Measurements from ENCODE around the gene ZFX. TPM values are rescaled to one million over a fixed set of nuclear protein-coding genes. Genes with fewer than 3 reads are reported as not detected.
A peak's percentile ranks its signal among the peaks of the same experiment; 100 is the strongest.

The ZFX gene
- total RNA-seq, 3 donors from 2014 or later (not counting 1 experiment from before 2014, with no cell fraction given): 60.9 to 123 (median 63.0) TPM

- peaks cover 6% of the 10 kb centered on the region for H3K4me1 ChIP-seq (ENCODE audit: control insufficient read depth, insufficient read depth, low read length)
- no peak overlapping the region for H3K27ac ChIP-seq (ENCODE audit: low read length)
- Mint-ChIP-seq H3K27ac (peak overlapping the region; percentile 49 to 70), H3K36me3 (no peaks in the 10 kb centered on the region), H3K27me3 (ENCODE audit: low read depth in 2 of 2) (no peaks in the 10 kb centered on the region), H3K9me3 (no peaks in the 10 kb centered on the region), H3K4me1 (peaks cover 62 to 73% of the 10 kb centered on the region in 2 donors), H3K4me3 (no peak overlapping the region)
- intact Hi-C loops (cut with micrococcal nuclease): no loop called here
- no peaks in the 10 kb centered on the region for H3K9me3 ChIP-seq (ENCODE audit: control insufficient read depth, insufficient read depth, low read length)
- H3K4me3 ChIP-seq (ENCODE audit: low read length): no peak overlapping the region
- no peak for TF ChIP-seq CTCF (IDR thresholded peaks at IDR 0.05)
- no peak for DNase-seq
- 61% methylated on average over 3 of the region's 5 CpGs for WGBS (ENCODE audit: insufficient coverage)
- H3K27me3 ChIP-seq (ENCODE audit: control insufficient read depth, insufficient read depth, low read length): no peaks in the 10 kb centered on the region
- no peak for ATAC-seq
- H3K36me3 ChIP-seq (ENCODE audit: control insufficient read depth, insufficient read depth, low read length): peaks cover 2% of the 10 kb centered on the region
Measured at GRCh38 chrX:24168807-24169206, 19.3 kb downstream of the ZFX start.

DNA sequence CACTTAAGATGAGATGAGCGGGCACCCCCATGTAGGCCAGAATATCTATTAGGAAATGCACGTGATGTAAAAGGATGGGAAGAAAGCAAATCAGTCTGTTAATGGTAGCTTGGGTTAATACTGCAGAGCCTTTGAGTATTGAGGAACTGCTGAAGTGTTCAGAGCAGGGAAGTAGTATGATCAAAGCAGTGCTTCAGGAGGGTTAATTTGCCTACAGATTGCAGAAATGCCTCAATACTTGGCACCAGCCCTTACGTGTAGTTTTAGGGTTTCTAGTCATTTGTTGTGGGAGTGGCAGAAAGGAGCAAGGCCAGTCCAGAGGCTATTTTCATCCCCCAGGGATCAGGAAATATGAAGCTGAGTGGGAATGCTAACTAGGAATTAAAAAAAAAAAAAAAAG lies 19.7 kb downstream of the ZFX start:
- H3K4me3 Mint-ChIP-seq: peak overlapping the region; percentile 21
- peak overlapping the region; percentile 49 to 70 for H3K27ac Mint-ChIP-seq
- H3K4me1 Mint-ChIP-seq: peaks cover 61 to 69% of the 10 kb centered on the region in 2 donors
- H3K27me3 ChIP-seq (ENCODE audit: control insufficient read depth, insufficient read depth, low read length): no peaks in the 10 kb centered on the region
- H3K4me1 ChIP-seq (ENCODE audit: control insufficient read depth, insufficient read depth, low read length): peaks cover 6% of the 10 kb centered on the region
- intact Hi-C loops (cut with micrococcal nuclease): no loop called here
- no peak overlapping the region for H3K27ac ChIP-seq (ENCODE audit: low read length)
- no peaks in the 10 kb centered on the region for H3K36me3 Mint-ChIP-seq
- TF ChIP-seq CTCF (IDR thresholded peaks at IDR 0.05): no peak
- no peaks in the 10 kb centered on the region for H3K9me3 ChIP-seq (ENCODE audit: control insufficient read depth, insufficient read depth, low read length)
- DNase-seq (no peak), ATAC-seq (peak in 1 of 3 donors; percentile 26)
- H3K36me3 ChIP-seq (ENCODE audit: control insufficient read depth, insufficient read depth, low read length): peaks cover 2% of the 10 kb centered on the region
- no peaks in the 10 kb centered on the region for H3K27me3 Mint-ChIP-seq (ENCODE audit: low read depth in 2 of 2)
- H3K9me3 Mint-ChIP-seq: no peaks in the 10 kb centered on the region
- WGBS (ENCODE audit: insufficient coverage): 56% methylated on average over 3 of the region's 3 CpGs
- no peak overlapping the region for H3K4me3 ChIP-seq (ENCODE audit: low read length)

GRCh38 chrX:24173115-24173847 lies 23.8 kb downstream of the ZFX start:
- H3K27ac ChIP-seq (ENCODE audit: low read length): no peak overlapping the region
- Mint-ChIP-seq H3K27ac (peak overlapping the region; percentile 73 to 84), H3K4me1 (peaks cover 35 to 47% of the 10 kb centered on the region in 2 donors), H3K9me3 (no peaks in the 10 kb centered on the region), H3K36me3 (peaks cover 8% of the 10 kb centered on the region), H3K4me3 (no peak overlapping the region), H3K27me3 (ENCODE audit: low read depth in 2 of 2) (no peaks in the 10 kb centered on the region)
- no peak overlapping the region for H3K4me3 ChIP-seq (ENCODE audit: low read length)
- 98% methylated on average over 10 of the region's 11 CpGs for WGBS (ENCODE audit: insufficient coverage)
- peaks cover 6% of the 10 kb centered on the region for H3K4me1 ChIP-seq (ENCODE audit: control insufficient read depth, insufficient read depth, low read length)
- intact Hi-C loops (cut with micrococcal nuclease): no loop called here
- DNase-seq (no peak), ATAC-seq (no peak)
- H3K36me3 ChIP-seq (ENCODE audit: control insufficient read depth, insufficient read depth, low read length): peaks cover 5% of the 10 kb centered on the region
- no peaks in the 10 kb centered on the region for H3K27me3 ChIP-seq (ENCODE audit: control insufficient read depth, insufficient read depth, low read length)
- no peaks in the 10 kb centered on the region for H3K9me3 ChIP-seq (ENCODE audit: control insufficient read depth, insufficient read depth, low read length)
- TF ChIP-seq CTCF (IDR thresholded peaks at IDR 0.05): no peak

DNA sequence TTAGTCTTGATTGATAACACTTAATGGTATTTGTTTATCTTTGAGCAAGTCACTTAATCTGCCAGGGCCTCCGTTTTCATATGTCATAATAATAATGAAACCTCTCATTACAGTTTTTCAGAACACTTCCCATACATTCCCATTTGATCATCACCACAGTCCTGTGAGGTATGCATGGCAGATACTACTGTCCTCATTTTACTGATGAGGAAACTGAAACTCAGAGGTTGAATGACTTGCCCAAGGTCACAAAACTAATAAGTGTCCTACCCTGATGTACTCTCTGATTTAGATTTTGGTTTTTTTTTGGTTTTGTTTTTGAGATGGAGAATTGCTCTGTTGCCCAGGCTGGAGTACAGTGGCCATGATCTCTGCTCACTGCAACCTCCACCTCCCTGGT lies 25.7 kb downstream of the ZFX start:
- ATAC-seq (no peak), DNase-seq (no peak)
- Mint-ChIP-seq H3K27ac (peak overlapping the region; percentile 38 to 69), H3K4me1 (peaks cover 21 to 30% of the 10 kb centered on the region in 2 donors), H3K9me3 (no peaks in the 10 kb centered on the region), H3K36me3 (peaks cover 8% of the 10 kb centered on the region), H3K4me3 (no peak overlapping the region), H3K27me3 (ENCODE audit: low read depth in 2 of 2) (no peaks in the 10 kb centered on the region)
- H3K27me3 ChIP-seq (ENCODE audit: control insufficient read depth, insufficient read depth, low read length): no peaks in the 10 kb centered on the region
- H3K27ac ChIP-seq (ENCODE audit: low read length): no peak overlapping the region
- H3K36me3 ChIP-seq (ENCODE audit: control insufficient read depth, insufficient read depth, low read length): peaks cover 13% of the 10 kb centered on the region
- TF ChIP-seq CTCF (IDR thresholded peaks at IDR 0.05): no peak
- no peaks in the 10 kb centered on the region for H3K9me3 ChIP-seq (ENCODE audit: control insufficient read depth, insufficient read depth, low read length)
- no peak overlapping the region for H3K4me3 ChIP-seq (ENCODE audit: low read length)
- peaks cover 4% of the 10 kb centered on the region for H3K4me1 ChIP-seq (ENCODE audit: control insufficient read depth, insufficient read depth, low read length)
- intact Hi-C loops (cut with micrococcal nuclease): no loop called here
- no CpG with 5 or more reads among the region's 1 CpG for WGBS (ENCODE audit: insufficient coverage)

Data from natural killer cell (primary cell).